ENCODE results near the gene SUSD4.

SUSD4 gene

GRCh38 chr1:223216531-223217205 is 147.3 kb downstream of the SUSD4 start:
- no peak for TF ChIP-seq CTCF (IDR thresholded peaks at IDR 0.05; ENCODE audit: extremely low read depth, missing control alignments)
- DNase-seq (ENCODE audit: low spot score) = no peak

- no peak for TF ChIP-seq CTCF (IDR thresholded peaks at IDR 0.05; ENCODE audit: extremely low read depth, missing control alignments)
- no peak for DNase-seq (ENCODE audit: low spot score)
Measured at GRCh38 chr1:223216074-223216473, 147.9 kb downstream of the SUSD4 start.

- no peak for TF ChIP-seq CTCF (IDR thresholded peaks at IDR 0.05; ENCODE audit: extremely low read depth, missing control alignments)
- DNase-seq (ENCODE audit: low spot score) = no peak
Measured at GRCh38 chr1:223215026-223215425, 148.9 kb downstream of the SUSD4 start.

- no peak for DNase-seq (ENCODE audit: low spot score)
- no peak for TF ChIP-seq CTCF (IDR thresholded peaks at IDR 0.05; ENCODE audit: extremely low read depth, missing control alignments)
Measured at GRCh38 chr1:223214261-223214807, 149.6 kb downstream of the SUSD4 start.

- TF ChIP-seq CTCF (IDR thresholded peaks at IDR 0.05; ENCODE audit: extremely low read depth, missing control alignments) = no peak
- no peak for DNase-seq (ENCODE audit: low spot score)
Measured at GRCh38 chr1:223212441-223212840, 151.5 kb downstream of the SUSD4 start.

GRCh38 chr1:223211323-223211985 is 152.5 kb downstream of the SUSD4 start:
- no peak for TF ChIP-seq CTCF (IDR thresholded peaks at IDR 0.05; ENCODE audit: extremely low read depth, missing control alignments)
- DNase-seq (ENCODE audit: low spot score) = no peak

- DNase-seq (ENCODE audit: low spot score) = no peak
- no peak for TF ChIP-seq CTCF (IDR thresholded peaks at IDR 0.05; ENCODE audit: extremely low read depth, missing control alignments)
Measured at GRCh38 chr1:223210788-223211120, 153.2 kb downstream of the SUSD4 start.

Measured in GM20000 (cell line).